Left kidney (tissue), 8 donors: Measurements from ENCODE around the gene RPGRIP1L. TPM values are rescaled to one million over a fixed set of nuclear protein-coding genes. Genes with fewer than 3 reads are reported as not detected.

Experiments used
- DNase-seq: peaks from one replicate; pipeline ENCODE4 v3.0.0-alpha.2; 2013
- long read RNA-seq, 8 donors: transcript quantifications; one replicate each; lab custom pipeline, GENCODE V29; 2026
- polyA plus RNA-seq: library from polyadenylated mRNA; unstranded; fragments of 120-200 nt; gene quantifications from one replicate; pipeline ENCODE4 v1.2.1, GENCODE V29; 2013; ENCODE audit not compliant: insufficient read length

The RPGRIP1L gene
- 22.2 TPM for polyA plus RNA-seq
- long read RNA-seq, donor 1, full-length matches to known transcripts = 1 of 1 reads
- long read RNA-seq, donor 1, partial matches to known transcripts = 0 of 1 reads
- long read RNA-seq, donor 1, other reads (novel, unspliced or antisense) = 0 of 1 reads
- long read RNA-seq, donor 2, partial matches to known transcripts = 0 of 1 reads
- long read RNA-seq, donor 2, other reads (novel, unspliced or antisense) = 0 of 1 reads
- long read RNA-seq, donor 3, partial matches to known transcripts = 0 of 3 reads
- long read RNA-seq, donor 3, other reads (novel, unspliced or antisense) = 0 of 3 reads
- long read RNA-seq, donor 4, partial matches to known transcripts = 0 of 1 reads
- long read RNA-seq, donor 4, other reads (novel, unspliced or antisense) = 0 of 1 reads
- long read RNA-seq, donor 5, partial matches to known transcripts = 0 of 4 reads
- long read RNA-seq, donor 5, other reads (novel, unspliced or antisense) = 0 of 4 reads
- long read RNA-seq, donor 6, partial matches to known transcripts = 0 of 3 reads
- long read RNA-seq, donor 6, other reads (novel, unspliced or antisense) = 0 of 3 reads
- long read RNA-seq, donor 7, partial matches to known transcripts = 0 of 4 reads
- long read RNA-seq, donor 7, other reads (novel, unspliced or antisense) = 0 of 4 reads
- long read RNA-seq, donor 8, partial matches to known transcripts = 0 of 1 reads
- long read RNA-seq, donor 8, other reads (novel, unspliced or antisense) = 0 of 1 reads

GRCh38 chr16:53703590-53704444 is at the start of gene RPGRIP1L, which contains the start of gene FTO:
TSS of gene RPGRIP1L (minus strand) at chr16:53703859. CDS start at chr16:53700723, 3,136 bp downstream.
TSS of gene FTO (plus strand) at chr16:53704156.
- peak; percentile 98 for DNase-seq

- DNase-seq = no peak
These were observed 49.8 kb upstream of the RPGRIP1L start for GRCh38 chr16:53753431-53753830.

GRCh38 chr16:53752560-53752959 is 48.9 kb upstream of the RPGRIP1L start:
- no peak for DNase-seq

- no peak for DNase-seq
These were observed 42.2 kb upstream of the RPGRIP1L start for GRCh38 chr16:53745753-53746266.

DNA sequence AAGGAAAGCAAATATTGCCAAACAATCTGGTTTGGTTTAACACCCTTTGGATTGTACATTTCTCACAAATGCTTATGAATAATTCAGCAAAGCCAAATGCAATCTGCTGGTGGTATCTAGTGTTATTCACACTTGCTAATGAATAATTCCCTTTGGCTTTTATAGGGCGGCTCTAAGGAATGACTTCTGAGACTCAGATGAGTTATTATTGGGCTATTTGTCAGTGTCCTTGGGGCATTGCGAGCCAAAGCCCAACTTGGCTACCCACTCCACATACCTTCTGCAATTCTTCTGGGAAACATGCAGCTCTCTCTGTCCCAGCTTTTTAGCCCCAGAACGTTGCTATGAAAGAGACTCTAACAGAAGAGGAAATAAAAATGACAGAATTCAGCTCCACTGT is 41.4 kb upstream of the RPGRIP1L start:
- DNase-seq = no peak

GRCh38 chr16:53744449-53744848 is 40.8 kb upstream of the RPGRIP1L start:
- no peak for DNase-seq

DNA sequence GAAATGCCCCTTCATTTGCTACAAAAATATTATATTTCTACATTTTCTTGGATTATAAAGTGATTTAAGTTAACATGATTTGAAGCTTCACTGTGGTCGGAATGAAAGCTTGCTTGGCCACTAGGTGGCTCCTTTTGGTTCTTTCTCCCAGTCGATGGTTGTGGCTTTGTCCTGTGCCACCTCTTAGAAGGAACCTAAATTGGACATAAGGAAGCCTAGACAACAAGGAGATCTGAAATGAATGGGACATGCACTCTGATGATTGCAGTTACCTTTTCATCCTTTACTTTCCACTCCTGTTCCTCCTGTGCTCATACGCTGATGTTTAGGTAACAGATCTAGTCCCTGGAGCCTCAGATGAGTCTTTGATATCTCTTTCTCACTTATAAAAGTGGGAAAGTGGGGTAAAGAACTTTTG is 39.5 kb upstream of the RPGRIP1L start:
- no peak for DNase-seq

DNA sequence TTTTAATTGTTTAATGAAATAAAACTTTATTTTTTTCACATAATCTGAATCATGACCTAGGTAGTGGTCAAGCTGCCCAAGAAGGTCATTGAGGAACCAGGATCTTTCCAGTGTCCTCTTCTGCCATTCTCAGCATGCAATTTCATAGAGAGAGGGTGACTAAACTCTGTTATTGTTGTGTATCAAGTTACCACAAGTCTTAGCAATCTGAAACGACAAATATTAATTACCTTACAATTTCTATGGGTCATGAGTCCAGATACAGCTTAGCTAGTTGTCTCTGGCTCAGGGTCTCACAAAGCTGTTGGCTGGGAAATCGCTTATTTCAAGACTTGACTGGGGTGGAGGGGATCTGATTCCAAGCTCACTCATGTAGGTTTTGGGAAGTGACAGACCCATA is 37.9 kb upstream of the RPGRIP1L start:
- DNase-seq = no peak

- no peak for DNase-seq
These were observed 37.4 kb upstream of the RPGRIP1L start for GRCh38 chr16:53740933-53741531.

GRCh38 chr16:53740476-53740875 is 36.8 kb upstream of the RPGRIP1L start:
- DNase-seq = no peak

DNA sequence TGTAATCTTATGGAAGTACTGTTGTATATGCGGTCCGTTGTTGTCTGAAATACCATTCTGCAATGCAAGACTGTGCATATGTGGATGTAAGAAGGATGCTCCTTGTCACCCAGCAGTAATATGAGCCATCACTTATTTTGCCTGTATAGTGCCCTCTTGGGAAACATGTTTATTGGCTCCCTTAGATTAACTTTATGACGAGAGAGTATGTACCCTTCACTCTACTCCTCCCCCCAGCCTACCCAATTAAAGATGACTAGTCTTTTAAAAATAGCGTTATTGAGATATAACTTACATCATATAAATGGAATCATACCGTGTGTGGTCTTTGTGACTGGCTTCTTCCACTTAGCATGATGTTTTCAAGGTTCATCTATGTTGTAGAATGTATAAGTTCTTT is 33.9 kb upstream of the RPGRIP1L start:
- no peak for DNase-seq

GRCh38 chr16:53736297-53736696 is 32.6 kb upstream of the RPGRIP1L start:
- no peak for DNase-seq

DNA sequence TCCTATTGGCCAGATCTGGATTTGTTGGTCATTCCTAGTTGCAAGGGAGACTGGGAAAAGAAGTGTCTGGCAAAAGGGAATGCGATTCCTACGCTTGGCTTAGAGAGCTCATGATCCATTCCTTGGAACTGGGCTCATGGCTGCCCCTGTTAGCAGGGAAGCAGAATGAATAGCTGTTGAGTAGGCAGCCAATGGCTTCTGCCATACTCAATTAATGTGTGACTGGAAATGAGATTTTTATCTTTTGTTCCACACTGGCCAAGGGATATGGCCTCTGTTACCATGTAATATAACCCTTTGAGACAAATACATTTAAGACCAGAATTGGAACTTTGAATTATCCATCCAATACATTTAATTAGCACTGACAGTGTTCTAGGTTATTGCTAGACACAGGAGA is 31.2 kb upstream of the RPGRIP1L start:
- no peak for DNase-seq

DNA sequence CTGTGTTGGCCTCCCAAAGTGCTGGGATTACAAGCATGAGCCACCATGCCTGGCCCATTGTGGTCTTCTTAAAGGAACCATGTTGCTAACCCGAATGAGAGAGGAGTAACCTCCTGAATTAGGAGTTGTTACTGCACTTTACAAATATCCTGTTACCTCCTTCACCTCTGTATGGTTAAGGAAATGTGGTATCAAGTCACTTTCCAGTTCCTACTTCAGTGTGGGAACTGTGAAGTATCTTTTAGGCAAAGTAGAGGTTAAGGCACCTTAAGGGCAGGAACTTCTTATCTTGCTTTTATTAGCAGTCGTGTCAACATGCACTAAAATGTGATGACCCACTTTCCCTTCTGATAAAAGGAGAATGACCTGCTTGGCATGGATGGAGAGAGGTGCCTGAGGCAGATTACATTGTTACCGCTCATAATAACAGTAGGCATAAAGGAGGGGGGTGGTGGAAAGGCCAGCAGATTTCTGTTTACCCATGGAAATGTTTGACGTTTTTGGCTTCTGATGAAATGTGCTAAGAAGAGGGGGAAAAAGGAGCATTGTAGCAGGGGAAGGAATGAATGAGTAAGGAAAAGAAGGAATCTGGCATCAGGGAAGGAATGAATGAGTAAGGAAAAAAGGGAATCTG is 28.8 kb upstream of the RPGRIP1L start:
- DNase-seq = no peak

DNA sequence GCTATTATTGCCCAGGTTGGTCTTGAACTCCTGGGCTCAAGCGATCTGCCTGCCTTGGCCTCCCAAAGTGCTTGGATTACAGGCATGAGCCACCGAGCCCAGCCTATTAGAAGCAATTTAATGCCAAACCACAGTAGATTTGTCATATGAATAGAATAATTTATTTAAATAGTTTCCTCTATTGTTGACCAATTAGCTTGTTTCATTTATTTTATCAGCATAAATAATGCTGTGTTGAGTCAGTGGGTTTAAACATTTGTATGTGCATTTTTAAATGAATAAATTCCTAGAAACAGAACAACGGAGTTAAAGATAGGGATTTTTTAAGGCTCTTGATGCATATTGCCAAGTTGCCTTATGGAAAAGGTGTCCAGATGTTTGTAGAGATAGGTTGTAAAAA is 27.0 kb upstream of the RPGRIP1L start:
- no peak for DNase-seq

DNA sequence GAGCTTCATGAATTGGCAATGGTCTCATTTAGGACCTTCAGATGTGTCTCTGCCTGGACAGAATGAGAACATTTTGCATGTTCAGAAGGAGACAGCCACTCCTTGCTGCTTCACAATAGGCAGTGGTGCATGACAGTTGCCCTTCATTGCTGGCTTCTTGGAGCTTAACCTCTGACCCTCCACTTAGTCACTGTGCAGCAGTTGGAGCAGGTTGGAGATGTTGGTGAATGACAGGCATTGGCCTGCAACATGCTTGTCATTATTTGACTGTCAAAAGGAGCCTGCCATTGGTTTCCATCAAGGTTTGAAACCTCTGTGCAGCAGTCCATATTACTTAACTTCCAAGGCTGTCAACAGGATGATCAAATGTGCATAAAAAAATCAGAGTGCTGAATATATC is 23.0 kb upstream of the RPGRIP1L start:
- DNase-seq = peak; percentile 31

GRCh38 chr16:53721017-53721416 is 17.4 kb upstream of the RPGRIP1L start:
- no peak for DNase-seq

DNA sequence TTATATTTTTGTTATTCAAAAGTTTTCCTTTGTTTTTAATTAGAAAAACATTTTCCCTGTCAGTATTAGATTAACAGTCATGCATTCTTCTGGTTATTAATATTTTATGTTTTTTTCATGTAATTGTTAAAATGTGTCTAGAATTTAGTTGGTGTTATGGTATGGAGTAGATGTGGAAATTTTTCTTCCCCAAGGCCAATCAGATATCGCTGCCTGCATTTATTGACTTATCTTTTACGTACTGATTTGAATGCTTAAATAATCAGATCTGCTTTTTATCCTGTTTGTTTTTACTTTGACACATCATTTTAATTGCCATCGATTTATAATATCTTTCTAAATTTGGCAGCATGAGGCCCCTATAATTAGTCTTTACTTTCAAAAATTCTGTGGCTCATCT is 13.9 kb upstream of the RPGRIP1L start:
- no peak for DNase-seq

GRCh38 chr16:53715023-53715384 is 11.3 kb upstream of the RPGRIP1L start:
- no peak for DNase-seq

- no peak for DNase-seq
These were observed 10.8 kb upstream of the RPGRIP1L start for GRCh38 chr16:53714205-53715022.
